ENCODE results near the gene VWC2.

DNA sequence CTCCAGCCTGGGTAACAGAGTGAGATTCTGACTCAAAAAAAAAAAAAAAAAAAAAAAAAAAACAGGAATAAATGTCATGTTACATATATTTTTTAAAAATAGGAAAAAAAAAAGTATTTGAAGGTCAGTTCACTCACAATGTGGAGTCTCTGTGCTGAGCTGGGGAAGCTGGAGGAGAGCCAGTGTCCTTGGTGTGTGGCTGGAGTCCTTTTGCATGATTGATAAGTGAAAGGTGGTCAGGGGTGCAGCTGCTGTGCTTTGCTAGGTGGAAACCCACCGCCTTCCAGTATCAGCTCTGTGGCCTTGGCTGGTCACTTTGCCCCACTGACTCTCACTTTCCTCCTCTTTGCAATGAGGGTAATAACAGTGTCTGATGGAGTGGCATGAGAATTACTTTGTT, 101.9 kb downstream of the VWC2 start:
- TF ChIP-seq, protein P1, sequence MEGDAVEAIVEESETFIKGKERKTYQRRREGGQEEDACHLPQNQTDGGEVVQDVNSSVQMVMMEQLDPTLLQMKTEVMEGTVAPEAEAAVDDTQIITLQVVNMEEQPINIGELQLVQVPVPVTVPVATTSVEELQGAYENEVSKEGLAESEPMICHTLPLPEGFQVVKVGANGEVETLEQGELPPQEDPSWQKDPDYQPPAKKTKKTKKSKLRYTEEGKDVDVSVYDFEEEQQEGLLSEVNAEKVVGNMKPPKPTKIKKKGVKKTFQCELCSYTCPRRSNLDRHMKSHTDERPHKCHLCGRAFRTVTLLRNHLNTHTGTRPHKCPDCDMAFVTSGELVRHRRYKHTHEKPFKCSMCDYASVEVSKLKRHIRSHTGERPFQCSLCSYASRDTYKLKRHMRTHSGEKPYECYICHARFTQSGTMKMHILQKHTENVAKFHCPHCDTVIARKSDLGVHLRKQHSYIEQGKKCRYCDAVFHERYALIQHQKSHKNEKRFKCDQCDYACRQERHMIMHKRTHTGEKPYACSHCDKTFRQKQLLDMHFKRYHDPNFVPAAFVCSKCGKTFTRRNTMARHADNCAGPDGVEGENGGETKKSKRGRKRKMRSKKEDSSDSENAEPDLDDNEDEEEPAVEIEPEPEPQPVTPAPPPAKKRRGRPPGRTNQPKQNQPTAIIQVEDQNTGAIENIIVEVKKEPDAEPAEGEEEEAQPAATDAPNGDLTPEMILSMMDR (IDR thresholded peaks at IDR 0.05) = no peak
- TF ChIP-seq POLR2A (IDR thresholded peaks at IDR 0.05) = no peak
